ENCODE results near the gene PRR14.

DNA sequence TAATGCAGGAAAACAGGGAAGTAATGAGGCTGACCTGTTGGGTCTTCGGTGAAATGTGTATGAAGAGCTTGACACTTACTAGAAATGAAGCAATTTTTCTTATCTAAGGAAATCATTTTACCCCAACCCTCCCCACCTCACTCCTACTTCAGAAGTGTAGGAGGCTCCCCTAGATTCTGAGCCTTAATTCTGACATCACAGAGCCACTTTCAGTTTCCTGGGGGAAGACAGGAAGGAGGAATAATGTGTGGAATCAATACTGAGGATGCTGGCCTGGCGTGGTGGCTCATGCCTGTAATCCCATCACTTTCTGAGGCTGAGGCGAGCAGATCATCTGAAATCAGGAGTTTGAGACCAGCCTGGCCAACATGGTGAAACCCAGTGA, 27.8 kb downstream of the PRR14 start:
- TF ChIP-seq CTCF (conservative IDR thresholded peaks at IDR 0.05; ENCODE audit: low read length): no peak
- TF ChIP-seq EZH2phosphoT487 (IDR thresholded peaks at IDR 0.05; ENCODE audit: borderline replicate concordance): no peak

Measured in Loucy (cell line).